Stimulated activated CD8-positive, alpha-beta memory T cell treated with anti-CD3 and anti-CD28 coated beads, Interleukin-7, amount 100 ng/mL, for 4 hours (primary cell): ENCODE data around the gene BPHL.
"Not testable (repeated sequence)": the region's sequence is repeated elsewhere in the genome, so short reads cannot be mapped to it uniquely, and the experiment has no call there.

Experiments used
- DNase-seq, 2 donors: peaks; one replicate each; pipeline ENCODE4 v3.0.0-alpha.2; 2020; ENCODE audit warnings: low read depth in 2 of 2

BPHL gene

DNA sequence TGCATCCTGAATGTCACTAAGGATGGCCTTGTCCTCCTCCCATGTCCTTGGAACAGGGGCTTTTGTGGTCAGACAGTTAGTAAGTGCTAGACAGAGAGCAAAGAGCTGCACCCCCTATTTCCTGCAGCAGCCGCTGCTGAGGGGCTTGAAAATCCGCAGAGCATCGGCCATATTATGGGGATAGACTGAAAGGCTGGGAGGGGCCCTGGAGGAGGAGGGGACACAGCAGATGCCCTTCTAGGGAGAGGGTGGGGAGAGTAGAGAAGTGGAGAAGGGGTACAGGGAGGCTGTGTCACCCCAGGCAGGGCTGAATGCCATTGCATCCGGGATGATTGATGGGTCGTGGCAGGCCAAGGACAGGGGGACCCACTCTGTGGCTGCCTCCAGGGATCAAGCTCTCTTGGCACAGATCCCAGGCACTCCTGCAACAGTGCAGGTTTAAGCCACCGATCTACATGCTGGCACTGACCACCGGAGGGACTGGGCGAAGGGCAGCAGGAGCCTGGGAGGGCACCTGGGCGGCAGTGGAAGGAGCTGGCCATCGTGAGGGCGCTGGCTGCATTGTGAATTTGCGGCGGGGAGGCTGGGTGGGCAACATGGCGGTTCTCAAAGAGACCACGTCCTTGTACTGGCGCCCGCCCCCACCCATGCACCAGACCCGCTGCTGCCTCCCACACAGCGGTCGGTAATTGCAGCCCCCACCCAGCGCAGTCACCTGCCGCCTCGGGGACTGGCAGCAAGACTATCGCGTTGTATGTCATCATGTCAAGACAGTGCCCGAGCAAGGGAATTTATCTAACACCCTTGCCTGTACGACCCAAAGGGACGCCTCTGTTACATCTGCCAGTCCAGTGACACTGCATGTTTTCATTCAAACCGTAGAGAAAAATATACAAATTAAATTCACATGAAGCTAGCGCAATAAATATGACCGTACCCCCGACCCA, 37.9 kb downstream of the BPHL start:
- peak in 1 of 2 donors; percentile 34 for DNase-seq

- peak; percentile 71 to 83 for DNase-seq
These were observed 38.8 kb downstream of the BPHL start, which contains the start of gene TUBB2A for GRCh38 chr6:3157131-3157933. TSS of gene TUBB2A (minus strand) at chr6:3157544. CDS start at chr6:3157463, 81 bp downstream.

DNA sequence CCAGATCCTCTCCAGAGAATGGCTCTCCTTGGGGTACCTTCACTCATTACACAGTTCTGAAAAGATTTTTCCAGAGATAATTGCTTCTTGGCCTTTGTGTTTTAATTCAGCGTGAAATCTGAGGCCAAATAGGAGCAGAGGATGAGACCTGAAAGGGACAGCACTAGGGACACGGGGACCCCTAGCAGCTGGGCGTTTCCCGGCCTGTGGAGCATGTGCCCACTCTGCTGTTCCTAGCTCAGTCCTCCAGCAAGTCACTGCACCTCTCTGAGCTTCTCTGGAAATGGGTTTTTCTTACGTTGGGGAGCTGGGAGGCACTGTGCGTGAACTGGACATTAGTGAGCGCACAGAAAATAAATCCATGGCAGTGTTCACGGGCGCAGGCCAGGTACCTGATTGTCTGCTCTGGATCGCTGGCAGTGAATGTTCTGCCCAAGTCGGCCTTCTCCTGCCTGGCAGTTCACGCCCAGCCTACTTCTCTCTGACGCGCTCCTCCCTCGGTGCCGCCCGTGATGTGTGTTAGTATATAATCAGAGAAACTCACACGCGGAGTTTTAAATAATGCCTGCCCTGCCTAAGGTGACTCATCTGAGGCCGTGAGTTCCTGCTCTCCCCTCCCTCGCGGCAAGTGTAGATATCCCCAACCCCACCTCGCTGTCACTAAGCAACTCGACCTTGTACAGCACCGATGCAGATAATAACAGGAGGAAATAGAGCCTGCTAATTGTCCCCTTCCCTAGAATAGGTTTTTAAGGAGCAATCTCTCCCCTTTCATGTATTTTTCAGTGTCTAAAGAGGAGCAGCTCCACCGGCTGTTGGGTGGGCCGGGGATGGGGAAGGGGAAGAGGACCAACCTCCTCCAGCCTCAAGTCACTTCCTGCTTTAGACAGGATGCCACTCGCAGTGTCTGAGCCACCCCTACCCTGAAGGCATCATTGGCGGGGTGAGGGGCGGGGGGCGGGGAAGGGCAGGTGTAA, 41.6 kb downstream of the BPHL start:
- peak; percentile 63 to 65 for DNase-seq

DNA sequence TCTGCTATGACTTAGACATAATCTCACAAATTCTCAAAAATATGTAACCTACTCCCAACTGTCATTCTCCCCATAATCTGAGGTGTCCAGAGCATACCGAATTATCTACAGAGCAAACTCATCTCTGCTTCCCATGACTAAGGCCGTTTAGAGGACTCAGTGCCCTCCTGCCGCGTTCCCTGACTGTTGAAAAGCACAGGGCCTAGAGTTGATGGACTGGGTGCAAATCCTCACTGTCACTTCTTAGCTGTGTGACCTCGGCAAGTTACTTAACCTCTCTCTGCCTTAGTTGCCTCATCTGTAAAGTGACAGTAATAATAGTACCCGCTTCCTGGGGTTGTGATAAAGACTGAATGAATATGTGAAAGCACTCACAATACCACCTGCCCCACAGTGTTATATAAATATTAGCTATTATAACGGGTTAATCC, 43.6 kb downstream of the BPHL start:
- DNase-seq: no peak

DNA sequence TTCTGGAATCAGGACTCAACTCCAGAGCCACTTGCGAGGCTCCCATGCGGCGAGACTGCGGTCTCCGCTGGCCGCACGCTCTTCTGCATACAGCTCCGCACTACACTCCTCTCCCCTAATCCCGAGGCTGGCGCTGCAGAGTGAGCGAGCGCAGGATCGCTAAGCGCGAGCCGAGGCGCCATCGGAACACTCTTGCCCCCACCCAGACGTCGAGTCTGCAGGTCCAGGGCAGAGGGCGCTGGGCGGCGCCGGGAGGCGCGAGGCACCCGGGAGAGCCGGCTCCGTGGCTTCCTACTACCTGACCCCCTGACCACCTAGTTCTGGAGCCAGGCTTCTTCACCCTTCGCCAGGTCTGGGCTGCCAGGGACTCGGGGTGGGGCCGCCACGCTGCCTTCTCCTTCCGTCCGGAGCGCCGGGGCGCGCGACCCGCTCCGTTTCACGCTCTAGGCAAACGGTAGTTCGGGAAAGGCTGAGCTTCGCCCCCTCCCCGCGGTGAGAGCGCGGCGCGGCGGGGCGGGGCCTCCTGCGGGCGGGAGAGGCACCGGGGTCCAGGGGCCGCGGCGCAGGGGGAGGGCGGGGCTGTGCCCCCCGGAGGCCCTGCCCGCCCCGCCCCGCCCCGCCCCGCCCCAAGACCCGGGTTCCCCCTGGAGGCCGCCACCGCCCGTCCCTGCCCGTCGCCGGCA, 44.2 kb downstream of the BPHL start:
- DNase-seq: peak in 1 of 2 donors; percentile 61

DNA sequence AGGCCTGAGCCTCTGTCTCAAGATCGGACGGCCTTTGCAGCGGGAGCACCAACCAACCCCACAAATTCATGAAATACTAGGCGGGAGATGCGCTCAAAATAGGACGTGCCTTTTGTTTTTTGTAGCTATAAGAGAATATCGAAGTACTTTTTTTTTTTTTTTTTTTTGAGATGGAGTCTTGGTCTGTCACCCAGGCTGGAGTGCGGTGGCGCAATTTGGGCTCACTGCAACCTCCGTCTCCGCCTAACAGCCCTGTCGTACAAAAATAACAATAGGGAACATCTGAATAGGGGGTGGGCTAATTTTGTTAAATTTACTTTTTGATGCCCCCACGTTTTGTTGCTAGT, 44.7 kb downstream of the BPHL start:
- DNase-seq: no peak

DNA sequence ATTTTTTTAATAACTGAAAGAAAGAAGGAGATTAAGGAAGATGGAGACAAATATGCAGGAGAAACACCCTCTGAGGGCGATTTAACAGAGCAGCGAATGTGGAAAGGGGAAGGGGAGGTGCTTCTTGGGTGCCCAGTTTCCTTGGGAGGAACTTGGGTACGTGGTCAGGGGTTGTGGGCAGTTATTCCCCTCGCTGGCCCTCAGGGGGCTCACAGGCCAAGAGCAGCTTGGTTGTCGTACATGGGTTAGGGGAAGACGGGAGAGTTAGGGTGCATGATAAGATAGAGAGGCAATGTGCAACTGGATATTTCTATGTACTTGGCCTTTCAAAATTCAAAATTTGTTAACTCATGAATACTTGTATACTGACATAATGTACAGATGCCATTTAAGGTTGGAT, 45.9 kb downstream of the BPHL start:
- DNase-seq: no peak

DNA sequence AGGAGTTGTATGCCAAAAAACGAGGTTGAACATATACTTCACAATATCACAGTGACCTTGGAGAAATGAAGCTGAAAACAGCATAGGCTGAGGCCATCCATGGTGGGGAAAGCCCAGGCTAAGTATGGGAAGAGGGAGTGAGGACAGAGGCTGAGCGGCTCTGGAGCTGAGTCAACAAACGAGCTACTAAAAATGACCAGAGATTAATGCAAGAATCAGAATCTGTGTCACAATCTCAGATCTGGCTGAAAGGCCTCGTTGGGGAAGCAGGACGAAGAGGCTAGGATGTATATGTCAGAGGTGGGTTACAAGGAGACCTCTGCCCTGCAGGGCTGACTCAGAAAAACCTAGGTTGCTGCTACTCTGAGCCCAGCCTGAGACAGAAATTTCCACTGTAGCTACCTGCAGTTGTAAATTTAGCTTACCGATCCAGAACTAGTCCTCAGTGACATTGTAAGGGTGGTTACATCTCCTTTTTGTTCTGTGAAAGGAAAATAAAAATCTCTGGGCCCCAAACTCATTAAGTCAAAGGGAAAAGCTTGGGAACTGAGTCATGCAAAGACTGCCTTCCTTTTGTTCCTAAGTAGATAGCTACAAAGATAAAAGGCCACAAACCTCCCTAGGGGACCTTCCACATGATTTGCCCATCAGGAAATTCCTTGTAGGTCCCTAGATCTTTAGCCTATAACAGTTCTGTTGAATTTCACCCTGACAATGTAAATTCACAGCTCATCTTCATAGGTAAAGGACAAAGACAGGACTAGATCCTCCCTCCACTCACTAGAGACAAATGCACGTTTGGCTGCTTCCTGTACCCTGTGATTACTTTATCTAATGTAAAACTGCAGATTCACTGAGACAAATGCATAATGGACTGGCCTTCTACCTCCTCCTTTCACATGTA, 47.4 kb downstream of the BPHL start:
- no peak for DNase-seq

GRCh38 chr6:3166535-3167225, 48.2 kb downstream of the BPHL start:
- not testable (repeated sequence) for DNase-seq

DNA sequence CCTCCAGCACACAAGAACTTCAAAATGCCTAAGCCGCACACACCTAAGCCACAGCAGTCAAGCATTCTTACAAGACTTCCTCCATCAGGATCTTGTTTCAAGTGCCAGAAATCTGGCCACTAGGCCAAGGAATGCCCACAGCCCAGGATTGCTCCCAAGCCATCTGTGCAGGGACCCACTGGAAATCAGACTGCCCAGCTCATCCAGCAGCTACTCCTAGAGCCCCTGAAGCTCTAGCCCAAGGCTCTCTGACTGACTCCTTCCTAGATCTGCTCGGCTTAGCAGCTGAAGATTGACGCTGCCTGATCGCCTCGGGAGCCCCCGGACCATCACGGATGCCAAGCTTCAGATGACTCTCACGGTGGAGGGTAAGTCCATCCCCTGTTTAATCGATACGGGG, 49.5 kb downstream of the BPHL start:
- DNase-seq: not testable (repeated sequence)

DNA sequence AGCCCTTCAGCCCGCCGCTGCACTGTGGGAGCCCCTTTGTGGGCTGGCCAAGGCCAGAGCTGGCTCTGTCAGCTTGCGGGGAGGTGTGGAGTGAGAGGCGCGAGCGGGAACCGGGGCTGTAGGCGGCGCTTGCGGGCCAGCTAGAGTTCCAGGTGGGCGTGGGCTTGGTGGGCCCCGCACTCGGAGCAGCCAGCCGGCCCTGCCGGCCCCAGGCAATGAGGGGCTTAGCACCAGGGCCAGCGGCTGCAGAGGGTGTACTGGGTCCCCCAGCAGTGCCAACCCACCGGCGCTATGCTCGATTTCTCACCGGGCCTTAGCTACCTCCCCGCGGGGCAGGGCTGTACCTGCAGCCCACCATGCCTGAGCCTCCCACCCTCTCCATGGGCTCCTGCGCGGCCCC, 52.2 kb downstream of the BPHL start:
- not testable (repeated sequence) for DNase-seq

DNA sequence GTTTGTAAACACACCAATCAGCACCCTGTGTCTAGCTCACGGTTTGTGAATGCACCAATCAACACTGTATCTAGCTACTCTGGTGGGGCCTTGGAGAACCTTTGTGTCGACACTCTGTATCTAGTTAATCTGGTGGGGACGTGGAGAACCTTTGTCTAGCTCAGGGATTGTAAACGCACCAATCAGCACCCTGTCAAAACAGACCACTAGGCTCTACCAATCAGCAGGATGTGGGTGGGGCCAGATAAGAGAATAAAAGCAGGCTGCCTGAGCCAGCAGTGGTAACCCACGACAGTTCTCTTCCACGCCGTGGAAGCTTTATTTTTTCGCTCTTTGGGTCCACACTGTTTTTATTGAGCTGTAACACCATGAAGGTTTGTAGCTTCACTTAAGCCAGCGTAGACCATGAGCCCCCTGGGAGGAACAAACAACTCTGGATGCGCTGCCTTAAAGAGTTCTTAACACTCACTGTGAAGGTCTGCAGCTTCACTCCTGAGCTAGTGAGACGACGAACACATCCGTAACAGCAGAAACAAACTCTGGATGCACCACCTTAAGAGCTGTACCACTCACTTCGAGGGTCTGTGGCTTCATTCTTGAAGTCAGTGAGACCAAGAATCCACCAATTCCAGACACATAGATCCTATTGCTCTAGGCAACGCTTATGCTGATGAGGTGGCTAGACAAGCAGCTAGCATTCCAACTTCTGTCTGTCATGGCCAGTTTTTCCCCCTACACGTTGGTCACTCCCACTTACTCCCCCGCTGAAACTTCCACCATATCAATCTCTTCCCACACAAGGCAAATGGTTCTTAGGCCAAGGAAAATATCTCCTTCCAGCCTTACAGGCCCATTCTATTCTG, 53.0 kb downstream of the BPHL start:
- DNase-seq: not testable (repeated sequence)

GRCh38 chr6:3172789-3173188, 54.3 kb downstream of the BPHL start:
- DNase-seq: not testable (repeated sequence)

GRCh38 chr6:3173636-3174089, 55.2 kb downstream of the BPHL start:
- not testable (repeated sequence) for DNase-seq

DNA sequence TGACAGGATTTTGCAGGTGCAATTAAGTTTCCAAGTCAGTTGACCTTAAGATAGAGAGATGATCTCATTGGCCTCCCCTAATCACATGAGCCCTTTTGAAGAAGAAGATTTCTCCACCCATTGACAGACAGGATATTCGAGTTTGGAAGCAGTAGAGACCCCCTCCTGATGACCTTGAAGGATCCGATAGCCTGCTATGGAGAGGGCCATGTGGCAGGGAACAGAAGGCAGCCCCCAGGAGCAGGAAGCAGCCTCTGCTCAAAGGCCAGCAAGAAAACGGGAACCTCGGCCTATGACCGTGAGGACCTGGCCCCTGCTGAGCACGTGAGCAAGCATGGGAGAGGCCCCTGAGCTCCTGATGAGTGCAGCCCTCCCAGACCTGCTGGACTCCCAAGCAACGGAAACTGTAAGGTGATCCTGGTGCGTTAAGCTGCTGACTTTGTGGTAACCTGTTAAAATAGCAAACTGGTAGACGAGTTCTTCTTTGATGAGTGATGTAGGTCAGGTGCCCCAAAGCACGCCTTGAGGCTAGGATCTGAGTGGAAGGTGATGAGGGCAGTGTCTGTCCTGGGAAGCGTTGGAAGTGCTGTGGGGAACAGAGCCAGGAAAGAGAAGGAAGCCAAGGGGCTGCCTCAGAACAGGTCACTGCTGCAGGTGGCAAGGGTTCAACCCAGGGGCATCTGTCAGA, 57.3 kb downstream of the BPHL start:
- no peak for DNase-seq

- DNase-seq: peak; percentile 24 to 40
These were observed 58.2 kb downstream of the BPHL start for GRCh38 chr6:3176562-3177355.

- not testable (repeated sequence) for DNase-seq
These were observed 60.2 kb downstream of the BPHL start for GRCh38 chr6:3178666-3179065.
